Superior temporal gyrus (tissue), 1 donor: ENCODE results near the gene HEATR1.
A peak's percentile ranks its signal among the peaks of the same experiment; 100 is the strongest.
"Not testable (repeated sequence)": the region's sequence is repeated elsewhere in the genome, so short reads cannot be mapped to it uniquely, and the experiment has no call there.

ENCODE experiments used
- DNase-seq: peaks from one replicate; pipeline ENCODE4 v3.0.0-alpha.2; 2016; ENCODE audit errors: extremely low spot score

The HEATR1 gene

DNA sequence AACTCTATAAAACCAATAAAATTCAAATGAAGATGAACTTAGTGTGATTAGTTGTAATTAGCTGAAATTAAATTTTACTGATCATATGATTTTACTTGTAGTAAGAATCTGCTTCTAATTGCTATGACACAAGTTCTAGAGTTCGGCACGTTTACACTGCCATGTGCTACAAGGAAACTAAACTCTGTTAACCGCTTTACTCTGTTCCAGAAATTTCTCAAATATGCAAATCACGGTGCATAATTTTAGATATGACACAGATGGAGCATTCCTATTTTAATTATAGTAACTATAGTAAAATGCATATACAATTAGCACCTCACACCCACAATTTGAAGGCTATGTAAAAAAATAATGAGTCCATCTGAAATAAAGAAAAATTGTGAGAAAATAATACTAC, 14.8 kb downstream of the HEATR1 start:
- no peak for DNase-seq

DNA sequence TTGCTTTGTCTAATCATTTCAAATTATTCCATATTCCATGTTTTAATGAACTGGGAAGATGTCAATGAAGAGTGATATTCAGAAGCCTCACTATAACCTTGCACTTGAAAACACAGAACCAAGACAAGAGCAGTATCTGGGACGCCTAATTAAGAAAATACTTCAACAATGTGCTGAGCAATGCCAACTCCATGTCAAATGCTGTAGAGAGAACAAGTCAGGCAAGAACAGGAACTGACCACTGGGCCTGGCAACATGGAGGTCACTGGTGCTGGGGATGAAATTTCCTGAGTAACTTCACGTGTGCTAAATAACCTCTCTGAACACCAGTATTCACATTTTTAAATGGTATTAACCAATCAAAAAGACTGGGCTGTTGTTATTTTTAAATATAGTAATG, 22.8 kb downstream of the HEATR1 start:
- no peak for DNase-seq

DNA sequence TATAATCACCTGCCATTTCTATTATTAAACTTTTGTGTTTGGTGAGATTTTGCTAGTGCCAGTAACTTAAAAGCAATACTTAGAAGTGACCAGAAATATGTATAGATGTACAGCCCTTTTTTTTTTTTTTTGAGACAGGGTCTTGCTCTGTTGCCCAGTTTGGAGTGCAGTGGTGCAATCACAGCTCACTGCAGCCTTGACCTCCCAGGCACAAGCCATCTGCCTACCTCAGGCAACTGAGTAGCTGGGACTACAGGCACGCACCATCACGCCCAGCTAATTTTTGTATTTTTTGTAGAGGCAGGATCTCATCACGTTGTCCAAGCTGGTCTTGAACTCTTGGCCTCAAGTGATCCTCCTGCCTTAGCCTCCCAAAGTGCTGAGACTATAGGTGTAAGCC, 23.9 kb downstream of the HEATR1 start:
- DNase-seq, result not testable (repeated sequence)

DNA sequence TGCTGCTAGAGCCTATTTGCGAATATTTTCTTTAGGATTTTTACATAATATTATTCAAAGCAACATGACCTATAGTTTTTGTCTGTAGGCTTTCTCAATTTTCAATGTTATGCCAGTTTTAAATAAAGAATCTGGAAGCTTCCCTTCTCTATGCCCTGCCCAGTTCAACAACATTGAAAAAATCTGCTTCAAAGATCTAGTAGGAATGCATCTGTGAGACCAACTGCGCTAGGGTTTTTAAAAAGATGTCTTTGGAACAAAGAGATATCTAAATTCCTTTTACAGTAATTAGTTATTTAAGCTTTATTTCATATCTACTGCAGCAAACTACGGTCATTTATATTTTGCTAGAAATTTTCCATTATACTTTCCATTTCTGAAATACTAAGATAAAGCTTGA, 25.7 kb downstream of the HEATR1 start:
- no peak for DNase-seq

DNA sequence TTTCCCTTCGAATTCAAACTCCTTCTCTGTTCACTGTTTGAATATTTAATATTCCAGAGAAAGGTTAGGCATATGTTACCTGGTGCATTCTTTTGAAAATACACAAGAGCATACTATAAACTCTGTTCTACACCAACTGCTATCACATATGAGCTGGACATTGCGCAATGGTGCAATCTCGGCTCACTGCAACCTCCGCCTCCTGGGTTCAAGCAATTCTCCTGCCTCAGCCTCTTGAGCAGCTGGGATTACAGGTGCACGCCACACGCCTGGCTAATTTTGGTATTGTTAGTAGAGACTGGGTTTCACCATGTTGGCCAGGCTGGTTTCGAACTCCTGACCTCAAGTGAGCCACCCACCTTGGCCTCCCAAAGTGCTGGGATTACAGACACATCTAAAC, 27.3 kb downstream of the HEATR1 start:
- not testable (repeated sequence) for DNase-seq

DNA sequence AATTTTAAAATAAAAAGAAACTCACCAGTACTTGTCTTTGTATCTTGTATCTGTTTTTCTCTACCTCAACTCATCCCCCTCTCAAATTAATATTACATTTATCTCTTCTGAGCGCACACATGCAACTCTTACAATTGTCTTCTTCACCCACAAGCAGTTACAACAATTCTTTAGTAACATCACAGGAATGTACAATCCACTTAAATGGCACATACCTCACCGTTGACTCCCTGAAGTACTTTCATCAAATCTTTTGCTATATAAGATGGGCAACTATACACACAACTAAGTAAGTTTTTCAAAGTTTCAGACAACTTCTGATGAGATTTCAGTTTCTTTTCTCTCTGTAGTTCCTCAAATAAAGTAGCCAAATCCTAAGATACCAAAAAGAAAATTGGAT, 28.3 kb downstream of the HEATR1 start:
- DNase-seq, result no peak

DNA sequence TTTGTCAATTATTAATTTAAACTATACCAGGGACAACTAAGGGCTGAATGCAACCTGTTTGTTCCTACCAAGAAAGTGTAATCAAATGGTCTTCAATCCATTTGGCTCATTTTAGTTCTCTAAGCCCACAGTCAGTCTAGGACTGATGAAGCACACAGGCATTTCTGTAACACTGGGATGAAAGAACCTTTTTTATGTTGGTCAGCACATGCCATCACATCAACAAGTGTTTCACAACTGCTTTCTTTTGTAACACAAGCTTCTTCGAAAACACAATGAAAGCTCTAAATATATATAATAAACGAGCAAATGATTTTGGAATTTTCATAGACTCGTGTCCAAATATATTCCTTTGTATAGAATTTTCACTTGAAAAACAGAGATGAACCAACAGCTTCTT, 28.8 kb downstream of the HEATR1 start:
- DNase-seq, result peak; percentile 42

DNA sequence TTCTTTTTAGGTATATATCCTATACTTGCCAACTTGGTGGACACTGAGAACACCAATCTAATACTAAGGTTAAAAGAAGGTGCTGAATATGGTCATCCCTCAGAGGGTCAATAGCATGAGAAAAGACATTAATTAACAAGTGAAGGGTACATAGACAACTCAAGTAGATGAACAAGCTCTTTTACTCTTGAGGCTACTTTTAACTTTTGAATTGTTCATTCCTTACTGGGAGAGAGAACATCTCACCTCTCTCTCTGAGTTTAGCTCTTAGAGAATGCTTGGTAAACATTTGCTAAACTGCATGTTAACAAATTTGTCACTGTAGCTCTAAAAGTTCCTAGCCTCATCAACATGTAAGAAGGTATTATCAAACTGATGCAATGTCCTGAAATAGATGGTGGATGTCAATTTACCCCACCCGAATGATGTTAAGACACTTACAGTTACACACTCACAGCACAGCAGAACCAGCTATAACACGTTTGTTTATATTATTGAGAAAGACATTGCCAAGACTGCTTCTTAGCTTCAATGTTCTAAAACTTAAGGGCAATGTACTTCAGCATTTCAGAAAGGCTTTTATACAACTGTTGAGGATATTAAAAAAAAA, 35.9 kb downstream of the HEATR1 start:
- DNase-seq, result no peak

DNA sequence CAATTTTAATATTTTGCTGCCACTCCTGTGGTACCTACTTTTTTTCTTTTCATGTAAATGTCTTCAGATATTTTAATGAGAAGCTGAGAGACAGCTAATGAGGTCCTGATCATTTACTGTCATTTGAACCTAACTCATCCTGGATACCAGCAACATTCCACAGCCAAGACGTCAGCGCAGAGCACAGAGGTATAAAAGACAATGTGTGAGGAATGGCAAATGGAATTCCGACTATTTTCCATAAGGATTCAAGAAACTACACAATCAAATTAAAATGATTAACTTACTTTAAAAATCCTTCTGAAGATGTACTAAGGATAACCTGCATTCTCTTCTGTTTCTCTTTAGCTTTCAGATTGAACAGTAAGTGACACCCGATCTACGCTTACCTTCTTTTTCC, 38.8 kb downstream of the HEATR1 start:
- no peak for DNase-seq

DNA sequence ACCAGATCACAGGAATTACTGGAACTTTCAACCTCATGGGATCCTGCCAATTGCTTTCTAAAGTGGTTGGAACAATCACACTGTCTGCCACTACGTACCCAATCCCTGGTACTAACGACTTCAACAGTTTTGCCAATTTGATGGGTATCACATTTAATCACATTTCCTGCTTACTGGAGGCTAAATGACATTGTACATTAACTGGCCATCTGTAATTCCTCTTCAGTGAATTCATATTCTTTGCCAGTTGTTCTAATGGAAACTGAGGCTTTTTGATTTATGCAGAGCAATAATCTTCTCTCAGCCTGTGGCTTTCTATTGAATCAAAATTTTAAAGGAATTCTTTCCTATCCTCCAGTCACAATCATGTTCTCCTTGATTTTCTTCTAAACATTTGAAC, 42.3 kb downstream of the HEATR1 start:
- no peak for DNase-seq

DNA sequence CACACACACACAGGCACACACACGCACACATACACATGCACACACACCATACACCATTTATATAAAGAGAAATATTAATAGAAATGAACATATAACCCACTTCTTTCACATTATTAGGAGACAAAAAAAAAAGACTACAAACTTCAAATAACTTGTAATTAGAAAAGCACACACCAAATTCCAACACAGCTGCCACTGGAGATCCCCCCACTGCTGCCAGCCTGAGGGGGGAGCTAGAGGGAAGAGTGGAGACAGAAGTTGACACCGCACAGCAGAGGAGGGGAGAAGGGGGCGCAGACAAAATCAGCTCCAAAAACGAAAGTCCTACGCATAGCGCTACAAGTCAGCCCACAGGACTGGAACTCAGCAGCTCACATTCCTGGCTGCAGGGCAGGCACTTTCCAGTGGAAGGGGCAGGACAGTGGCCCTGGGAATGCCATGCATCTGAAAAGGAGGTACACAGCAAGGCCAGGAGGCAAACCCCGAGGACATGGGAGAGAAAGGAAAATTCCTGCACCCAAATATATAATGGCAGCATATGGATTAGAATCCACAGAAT, 44.0 kb downstream of the HEATR1 start:
- DNase-seq, result no peak

DNA sequence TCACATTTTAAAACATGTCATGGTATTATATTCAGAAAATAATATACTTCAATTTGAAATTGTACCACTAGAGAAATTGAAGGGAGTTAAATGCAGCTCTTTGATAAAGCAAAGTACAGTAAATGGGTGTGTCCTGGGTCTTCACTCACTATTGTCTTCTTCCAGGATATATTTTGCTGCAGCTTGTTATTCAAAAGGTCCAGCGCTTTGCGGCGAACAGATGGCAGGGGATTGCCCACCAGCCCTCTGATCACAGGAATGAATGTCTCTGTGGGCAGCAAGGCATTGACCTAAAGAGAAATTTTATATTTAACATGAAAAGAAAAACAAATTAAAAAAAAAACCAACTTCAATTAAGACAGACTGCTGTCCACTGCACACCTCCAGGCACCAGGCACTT, 45.5 kb downstream of the HEATR1 start:
- DNase-seq, result no peak

DNA sequence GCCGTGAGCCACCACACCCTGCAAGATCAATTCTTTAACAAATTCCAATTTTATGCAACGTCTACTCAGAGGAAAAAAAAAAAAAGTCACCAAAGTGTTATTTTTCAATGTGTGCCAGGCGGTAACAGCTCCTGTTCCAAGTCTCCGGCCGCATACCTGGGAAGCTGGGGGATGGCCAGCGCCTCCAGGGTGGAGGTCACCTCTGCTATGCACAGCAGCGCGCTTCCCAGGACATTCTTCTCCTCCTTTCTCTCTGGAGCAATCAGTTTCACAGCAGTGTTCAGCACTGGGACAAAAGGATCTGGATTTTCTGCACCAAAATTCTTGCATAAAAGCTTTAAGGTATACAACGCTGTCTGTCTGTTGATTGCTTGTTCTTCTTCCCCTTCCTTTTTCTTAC, 46.2 kb downstream of the HEATR1 start:
- DNase-seq, result no peak

DNA sequence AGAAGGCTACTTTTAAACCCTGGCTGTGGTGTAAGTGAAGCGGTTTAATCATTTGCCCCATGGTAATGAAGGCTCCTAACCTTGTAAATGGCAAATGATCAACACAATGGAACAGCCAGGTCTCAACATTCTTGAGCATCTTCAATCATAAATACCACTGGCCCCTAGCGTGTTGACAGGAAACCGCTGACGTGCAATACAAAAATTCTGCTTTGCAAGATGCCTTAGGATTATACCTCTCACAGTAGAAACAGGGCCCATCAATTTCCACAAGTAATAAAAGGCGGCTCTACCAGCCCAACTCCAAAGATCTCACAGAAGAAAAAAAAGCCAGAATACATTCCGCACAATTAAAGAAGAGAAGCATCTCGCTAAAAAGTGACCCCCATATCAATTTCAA, 47.7 kb downstream of the HEATR1 start:
- no peak for DNase-seq

DNA sequence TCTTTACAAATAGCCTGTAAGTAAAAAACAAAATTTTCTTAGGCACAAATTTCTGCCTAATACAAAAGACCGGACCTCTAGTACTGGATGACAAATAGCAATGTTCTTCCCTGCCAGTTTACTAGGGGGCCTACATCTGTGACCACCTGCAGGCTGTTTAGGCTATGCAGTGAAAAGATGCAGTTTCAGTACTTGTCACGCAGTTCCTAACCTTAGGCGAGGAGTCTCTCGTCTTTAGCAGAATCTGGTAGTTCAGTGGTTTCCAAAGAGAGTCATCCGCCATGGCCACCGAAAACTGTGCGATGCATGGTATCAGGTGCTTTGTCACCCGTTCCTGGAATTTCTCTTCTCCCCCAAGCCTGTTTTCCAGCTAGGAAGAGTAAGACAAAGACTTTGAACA, 50.9 kb downstream of the HEATR1 start:
- no peak for DNase-seq

DNA sequence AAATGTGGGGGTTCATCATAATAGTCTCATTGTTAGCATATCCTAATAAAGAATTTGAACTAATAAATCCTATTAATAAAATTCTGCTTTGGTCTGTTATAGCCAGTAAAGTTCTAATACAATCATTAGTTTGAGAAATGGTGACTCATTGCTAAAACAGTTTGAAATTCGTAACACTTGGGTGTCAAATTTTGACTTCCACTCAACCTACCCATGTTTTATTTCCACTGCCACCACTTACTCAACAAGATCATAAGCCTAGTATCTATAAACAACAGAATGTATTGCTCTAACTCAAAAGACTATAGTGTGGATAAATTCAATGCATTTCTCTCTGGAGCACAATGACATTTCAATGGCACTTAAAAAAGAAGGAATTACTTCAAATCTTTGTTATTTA, 51.4 kb downstream of the HEATR1 start:
- DNase-seq, result no peak

DNA sequence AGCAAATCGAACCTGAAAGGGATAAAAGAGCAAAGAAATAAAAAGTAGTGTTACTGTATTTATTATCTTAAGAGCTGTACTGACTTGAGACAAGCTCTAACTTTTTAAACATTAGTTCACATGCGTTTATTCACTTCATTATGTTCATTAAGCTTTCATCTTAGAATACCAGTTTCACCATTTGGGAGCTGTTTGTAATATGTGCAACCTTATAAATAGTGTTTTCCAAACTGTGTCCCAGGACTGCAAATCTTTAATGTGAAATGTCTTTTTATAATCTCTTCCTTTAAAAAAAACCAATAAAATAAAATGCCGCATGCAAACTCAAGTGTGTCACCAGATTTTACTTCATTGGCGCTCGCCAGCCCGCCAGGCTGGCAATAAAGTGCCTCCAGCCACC, 52.2 kb downstream of the HEATR1 start:
- DNase-seq, result no peak

DNA sequence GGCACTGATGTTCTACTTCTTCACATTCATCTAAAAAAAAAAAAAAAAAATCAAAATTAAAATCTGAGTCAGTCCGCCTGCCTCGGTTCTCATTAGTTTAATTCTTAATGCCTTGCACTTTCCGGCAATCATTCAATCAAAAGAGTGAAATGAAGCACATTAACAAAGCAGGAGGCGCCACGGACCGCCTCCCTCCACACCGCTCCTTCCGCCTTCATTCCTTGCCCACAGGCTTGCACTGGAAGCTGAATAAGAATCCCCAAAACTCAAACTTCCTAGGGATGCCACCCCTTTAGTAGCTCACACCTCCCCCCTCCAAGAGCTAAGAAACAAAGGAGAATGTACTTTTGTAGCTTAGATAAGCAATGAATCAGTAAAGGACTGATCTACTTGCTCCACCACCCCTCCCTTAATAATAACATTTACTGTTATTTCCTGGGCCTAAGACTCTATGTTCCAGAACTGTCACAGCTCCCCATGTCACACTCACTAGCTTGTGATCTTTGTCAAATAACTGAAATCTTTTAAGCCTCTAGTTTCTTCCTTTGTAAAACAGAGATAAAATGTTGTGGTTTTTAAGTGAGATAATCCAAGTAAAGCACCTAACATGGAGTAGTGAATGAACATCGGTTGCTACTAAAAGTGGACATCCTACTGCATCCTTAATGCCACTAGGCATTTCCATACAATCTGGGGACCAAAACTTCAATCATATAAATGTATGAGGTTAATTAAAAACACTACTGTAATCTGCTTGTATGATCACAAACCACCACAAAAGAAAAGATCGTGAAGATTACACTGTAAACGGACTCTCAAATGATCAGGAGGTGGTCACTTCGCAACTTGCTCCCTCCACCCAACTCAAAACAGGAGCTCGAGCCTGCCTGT, 53.1 kb downstream of the HEATR1 start:
- no peak for DNase-seq

DNA sequence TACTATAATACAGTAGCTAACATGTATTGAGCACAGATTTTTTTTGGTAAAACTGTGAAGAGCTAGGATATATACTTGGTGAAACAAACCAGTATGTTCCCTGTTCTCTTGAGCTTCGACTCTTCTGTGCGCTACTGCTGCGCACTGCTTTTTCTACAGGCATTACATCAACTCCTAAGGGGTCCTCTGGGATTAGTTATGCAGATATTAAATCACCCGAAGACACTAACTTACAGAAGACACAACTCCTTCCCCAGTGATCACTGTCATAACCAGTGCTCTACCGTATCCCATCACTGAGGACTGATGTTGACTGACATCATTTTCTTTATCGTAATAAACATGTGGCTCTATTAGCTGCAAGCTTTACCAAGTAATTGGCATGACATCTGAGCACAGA, 55.9 kb downstream of the HEATR1 start:
- DNase-seq, result no peak

DNA sequence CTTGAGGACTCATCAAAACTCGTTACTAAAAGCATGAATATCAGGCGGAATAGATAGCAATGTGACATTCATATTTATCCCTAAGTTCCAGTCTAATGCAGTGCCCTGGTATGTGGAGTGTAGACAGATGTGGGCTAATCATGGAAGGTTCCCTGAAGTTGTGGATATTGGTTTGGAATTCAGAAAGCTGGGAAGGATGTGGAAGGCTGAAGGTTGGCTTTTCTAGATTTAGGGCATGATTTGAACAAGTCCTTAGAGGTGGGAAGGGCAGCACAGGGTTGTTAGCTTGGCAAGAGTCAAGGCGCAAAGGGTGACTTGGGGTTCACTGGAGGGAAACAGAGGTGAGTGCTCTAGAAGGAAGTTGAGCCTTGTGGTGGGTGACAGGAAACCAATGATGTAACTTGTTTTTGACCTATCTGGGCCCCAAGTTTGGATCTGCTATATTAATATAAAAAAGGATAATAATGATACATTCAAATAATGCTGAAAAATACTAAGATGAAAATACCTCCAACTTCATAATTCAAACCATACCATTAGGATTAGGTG, 58.6 kb downstream of the HEATR1 start:
- DNase-seq, result no peak

DNA sequence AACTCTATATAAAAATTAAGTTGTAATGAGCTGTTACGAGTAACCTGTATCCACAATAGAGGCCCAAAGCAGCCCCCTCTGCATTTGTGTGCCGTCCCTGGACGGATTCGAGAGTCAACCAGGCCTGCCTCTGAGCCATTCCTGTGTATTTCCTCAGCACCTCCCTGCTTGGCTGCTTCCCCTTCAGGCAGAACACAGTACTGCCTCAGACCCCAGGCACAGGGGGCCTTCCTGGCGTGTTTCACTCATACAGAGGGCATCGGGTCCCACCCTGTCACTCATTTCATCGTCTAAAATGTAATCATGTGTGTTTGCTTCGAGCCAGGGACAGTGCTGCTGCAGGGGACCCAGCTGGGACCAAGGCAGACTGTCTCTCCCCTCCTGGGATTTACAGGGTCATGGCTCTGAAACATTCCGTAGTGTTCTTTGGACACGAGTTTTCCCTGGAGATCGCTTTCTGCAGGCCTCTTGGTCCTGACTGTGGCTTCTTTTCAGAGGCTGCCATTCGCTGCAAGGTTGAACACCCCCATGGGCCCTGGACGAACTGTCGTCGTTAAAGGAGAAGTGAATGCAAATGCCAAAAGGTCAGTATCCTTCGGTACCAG, 61.1 kb downstream of the HEATR1 start:
- no peak for DNase-seq

DNA sequence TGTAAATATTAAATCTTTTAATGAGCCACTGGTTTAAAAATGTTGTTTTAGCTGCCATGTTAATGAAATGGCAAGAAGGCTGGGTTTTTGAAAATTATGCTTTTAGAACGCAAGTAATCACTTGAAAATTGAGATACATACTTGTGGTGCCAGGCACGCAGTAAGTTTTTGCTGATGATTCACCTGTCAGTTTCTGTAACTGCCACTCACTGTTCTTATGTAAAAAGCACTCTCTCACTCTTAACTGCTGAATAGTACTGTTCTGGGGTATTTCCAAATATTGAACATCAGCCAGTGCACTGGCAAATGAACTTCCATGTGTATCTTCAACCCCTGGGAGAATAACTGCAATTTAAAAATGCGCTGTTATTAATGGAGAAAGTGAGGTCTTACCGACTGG, 62.6 kb downstream of the HEATR1 start:
- no peak for DNase-seq
